Natural killer cell (primary cell): ENCODE data around the gene PSTK. TPM values are rescaled to one million over a fixed set of nuclear protein-coding genes. Genes with fewer than 3 reads are reported as not detected.

ENCODE experiments used
- ATAC-seq, 3 donors: fragments of 150-1000 bp in 2 of 3; fragments of 200-7000 bp in 1 of 3; cut with Tn5 transposase; 1 replicate in 1 of 3; 2 replicates in 2 of 3; pipeline ENCODE4 v1.10.0; 2021; ENCODE audit warnings: mild to moderate bottlenecking in 2 of 3, moderate library complexity in 2 of 3
- DNase-seq, 2 donors: peaks; one replicate each; pipeline versions ENCODE4 v3.0.0 to v3.0.0-alpha.2; 2013 to 2021; ENCODE audit warnings: mixed read lengths in 1 of 2
- H3K27ac ChIP-seq: one replicate; pipeline ENCODE4 v1.5.1; 2013; ENCODE audit warnings: mild to moderate bottlenecking, low read length
- H3K27me3 ChIP-seq: one replicate; pipeline ENCODE4 v1.6.1; 2013; ENCODE audit warnings: low read length; ENCODE audit not compliant: control insufficient read depth, insufficient read depth
- H3K36me3 ChIP-seq: one replicate; pipeline ENCODE4 v1.6.1; 2013; ENCODE audit warnings: low read length; ENCODE audit not compliant: control insufficient read depth, insufficient read depth
- H3K4me1 ChIP-seq: one replicate; pipeline ENCODE4 v1.6.1; 2013; ENCODE audit warnings: low read length; ENCODE audit not compliant: control insufficient read depth, insufficient read depth
- H3K4me3 ChIP-seq: one replicate; pipeline ENCODE4 v1.5.1; 2013; ENCODE audit warnings: low read length
- H3K9me3 ChIP-seq: one replicate; pipeline ENCODE4 v1.6.1; 2013; ENCODE audit warnings: low read length; ENCODE audit not compliant: control insufficient read depth, insufficient read depth
- H3K27ac Mint-ChIP-seq, 2 donors: one replicate each; pipeline ENCODE4 v1.8.0; 2022; ENCODE audit warnings: mild to moderate bottlenecking in 2 of 2, mixed read lengths in 2 of 2, moderate library complexity in 1 of 2
- H3K27me3 Mint-ChIP-seq, 2 donors: one replicate each; pipeline ENCODE4 v1.8.0; 2022; ENCODE audit warnings: low read depth in 2 of 2, mixed read lengths in 2 of 2
- H3K36me3 Mint-ChIP-seq: one replicate; pipeline ENCODE4 v1.8.0; 2022; ENCODE audit warnings: mixed read lengths
- H3K4me1 Mint-ChIP-seq, 2 donors: one replicate each; pipeline ENCODE4 v1.8.0; 2022; ENCODE audit warnings: mixed read lengths in 2 of 2
- H3K4me3 Mint-ChIP-seq: one replicate; pipeline ENCODE4 v1.8.0; 2022; ENCODE audit warnings: mild to moderate bottlenecking, moderate library complexity, mixed read lengths
- H3K9me3 Mint-ChIP-seq, 2 donors: one replicate each; pipeline ENCODE4 v1.8.0; 2022; ENCODE audit warnings: mixed read lengths in 2 of 2
- CTCF ChIP-seq: fragments of 200-600 bp; IDR thresholded peaks from one replicate; pipeline ENCODE4 v1.8.0; 2022; ENCODE audit warnings: antibody characterized with exemption
- WGBS: methylation state at CpG from one replicate; pipeline ENCODE4 v1.1.7; 2013; ENCODE audit warnings: missing lambda C conversion rate; ENCODE audit not compliant: insufficient coverage; 5-methylcytosine and 5-hydroxymethylcytosine counted together
- intact Hi-C: fragments of 100-400 bp; cut with micrococcal nuclease; formaldehyde crosslinking; loops from one replicate; pipeline ENCODE4 v1.14.2; 2022
- total RNA-seq, 4 donors: library from RNA; stranded (reverse); fragments of 120-200 nt in 1 of 4; gene quantifications; one replicate each; pipeline versions ENCODE4 v1.2.3 to v1.2.4, GENCODE V29; 2013 to 2022

PSTK gene
- total RNA-seq, 3 donors from 2014 or later (not counting 1 experiment from before 2014, with no cell fraction given) = 10.6 to 13.8 (median 13.7) TPM

GRCh38 chr10:122954731-122955050, 25.5 kb upstream of the PSTK start:
- WGBS = 78% methylated on average over 11 of the region's 13 CpGs
- Histone ChIP-seq H3K9me3 (peaks cover 5% of the 10 kb centered on the region), H3K27me3 (no peaks in the 10 kb centered on the region), H3K4me1 (peaks cover 16% of the 10 kb centered on the region), H3K36me3 (no peaks in the 10 kb centered on the region), H3K4me3 (peak overlapping the region; percentile 87), H3K27ac (peak overlapping the region; percentile 34)
- Mint-ChIP-seq H3K4me1 (peaks cover 22 to 28% of the 10 kb centered on the region in 2 donors), H3K9me3 (no peaks in the 10 kb centered on the region), H3K27ac (peak overlapping the region; percentile 84 to 92), H3K27me3 (peaks cover 0 to 7% of the 10 kb centered on the region in 2 donors), H3K36me3 (no peaks in the 10 kb centered on the region), H3K4me3 (peak overlapping the region; percentile 92)
- ATAC-seq (no peak), DNase-seq (no peak)
- no peak for TF ChIP-seq CTCF
- intact Hi-C loops = loop anchor here (1.0 kb wide), 2 partner anchors 26 to 54 kb away; partner anchors contain the start of genes IKZF5 and PSTK

- Mint-ChIP-seq H3K4me1 (peaks cover 22 to 28% of the 10 kb centered on the region in 2 donors), H3K4me3 (peak overlapping the region; percentile 15), H3K27me3 (peaks cover 0 to 7% of the 10 kb centered on the region in 2 donors), H3K36me3 (no peaks in the 10 kb centered on the region), H3K27ac (peak overlapping the region in 1 of 2 donors; percentile 3), H3K9me3 (no peaks in the 10 kb centered on the region)
- H3K27me3 ChIP-seq = no peaks in the 10 kb centered on the region
- H3K36me3 ChIP-seq = no peaks in the 10 kb centered on the region
- H3K27ac ChIP-seq = no peak overlapping the region
- peaks cover 16% of the 10 kb centered on the region for H3K4me1 ChIP-seq
- peaks cover 5% of the 10 kb centered on the region for H3K9me3 ChIP-seq
- no peak for DNase-seq
- WGBS = no CpG with 5 or more reads among the region's 1 CpG
- ATAC-seq = no peak
- no peak overlapping the region for H3K4me3 ChIP-seq
- intact Hi-C loops = no loop called here
- TF ChIP-seq CTCF = no peak
These were observed 24.3 kb upstream of the PSTK start for GRCh38 chr10:122955892-122956291.

- Mint-ChIP-seq H3K27ac (no peak overlapping the region), H3K4me1 (peaks cover 20 to 24% of the 10 kb centered on the region in 2 donors), H3K4me3 (no peak overlapping the region), H3K27me3 (peaks cover 4 to 13% of the 10 kb centered on the region in 2 donors), H3K9me3 (no peaks in the 10 kb centered on the region), H3K36me3 (no peaks in the 10 kb centered on the region)
- no peaks in the 10 kb centered on the region for H3K27me3 ChIP-seq
- DNase-seq = no peak
- intact Hi-C loops = no loop called here
- no peak for ATAC-seq
- H3K4me1 ChIP-seq = peaks cover 16% of the 10 kb centered on the region
- 92% methylated on average over 5 of the region's 5 CpGs for WGBS
- H3K27ac ChIP-seq = no peak overlapping the region
- no peak for TF ChIP-seq CTCF
- H3K9me3 ChIP-seq = peaks cover 5% of the 10 kb centered on the region
- H3K4me3 ChIP-seq = no peak overlapping the region
- H3K36me3 ChIP-seq = no peaks in the 10 kb centered on the region
These were observed 22.7 kb upstream of the PSTK start for GRCh38 chr10:122957474-122957873.

- Histone ChIP-seq H3K4me3 (no peak overlapping the region), H3K27ac (no peak overlapping the region), H3K9me3 (no peaks in the 10 kb centered on the region), H3K27me3 (no peaks in the 10 kb centered on the region), H3K4me1 (no peaks in the 10 kb centered on the region), H3K36me3 (no peaks in the 10 kb centered on the region)
- intact Hi-C loops = no loop called here
- ATAC-seq (no peak), DNase-seq (no peak)
- Mint-ChIP-seq H3K36me3 (peaks cover 17% of the 10 kb centered on the region), H3K4me1 (no peaks in the 10 kb centered on the region), H3K4me3 (no peak overlapping the region), H3K27ac (no peak overlapping the region), H3K9me3 (peaks cover 0 to 8% of the 10 kb centered on the region in 2 donors), H3K27me3 (peaks cover 19 to 40% of the 10 kb centered on the region in 2 donors)
- 72% methylated on average over 3 of the region's 3 CpGs for WGBS
- no peak for TF ChIP-seq CTCF
These were observed 17.8 kb upstream of the PSTK start for GRCh38 chr10:122962405-122962804.
